Uterus (tissue), 2 donors: ENCODE results near the gene RASL12.

Source experiments
- CTCF ChIP-seq, 4 experiments: fragments of 200-600 bp in 2 of 4; fragments of 450-650 bp in 2 of 4; sonication (generic) in 2 of 4; IDR thresholded peaks; one replicate each; pipeline ENCODE4 v1.5.1; 2016 to 2019; ENCODE audit warnings: antibody characterized with exemption in 4 of 4, mild to moderate bottlenecking in 2 of 4, moderate library complexity in 1 of 4
- POLR2A ChIP-seq, 2 donors: fragments of 450-650 bp; IDR thresholded peaks; one replicate each; pipeline ENCODE4 v1.6.1; 2016; ENCODE audit warnings: antibody characterized with exemption in 2 of 2, mild to moderate bottlenecking in 1 of 2, moderate library complexity in 1 of 2

GRCh38 chr15:65032801-65033537 lies 34.8 kb downstream of the RASL12 start:
- TF ChIP-seq POLR2A (IDR thresholded peaks at IDR 0.05): no peak
- peak; percentile 45 to 69 (median 64) for TF ChIP-seq CTCF (IDR thresholded peaks at IDR 0.05)
